Stimulated activated CD4-positive, alpha-beta T cell treated with anti-CD3 and anti-CD28 coated beads, Interleukin-12 subunit alpha, Interleukin-12 subunit beta, amount 100 ng/mL, for 24 hours (primary cell): ENCODE results near the gene FUZ.

Experiments used
- DNase-seq, 2 experiments: peaks; one replicate each; pipeline ENCODE4 v3.0.0-alpha.2; 2020; ENCODE audit warnings: low read depth in 2 of 2

The FUZ gene

GRCh38 chr19:49779731-49780555, 33.1 kb downstream of the FUZ start:
- DNase-seq = no peak

GRCh38 chr19:49776371-49776764, 36.7 kb downstream of the FUZ start:
- no peak for DNase-seq

- no peak for DNase-seq
These were observed 37.2 kb downstream of the FUZ start for GRCh38 chr19:49775742-49776370.

- DNase-seq = no peak
These were observed 38.1 kb downstream of the FUZ start for GRCh38 chr19:49774969-49775368.

GRCh38 chr19:49773663-49774350, 39.3 kb downstream of the FUZ start:
- DNase-seq = no peak

- no peak for DNase-seq
These were observed 40.2 kb downstream of the FUZ start for GRCh38 chr19:49772850-49773432.

- no peak for DNase-seq
These were observed 41.4 kb downstream of the FUZ start for GRCh38 chr19:49771674-49772139.

GRCh38 chr19:49770529-49770928, 42.6 kb downstream of the FUZ start:
- no peak for DNase-seq

- no peak for DNase-seq
These were observed 45.0 kb downstream of the FUZ start for GRCh38 chr19:49767967-49768581.

- DNase-seq = no peak
These were observed 45.7 kb downstream of the FUZ start for GRCh38 chr19:49767381-49767780.

- no peak for DNase-seq
These were observed 46.2 kb downstream of the FUZ start, which contains the start of gene AP2A1 for GRCh38 chr19:49766930-49767299. TSS of gene AP2A1 (plus strand) at chr19:49767001. CDS start at chr19:49767134, 133 bp downstream.

- peak; percentile 98 to 99 for DNase-seq
These were observed 46.8 kb downstream of the FUZ start for GRCh38 chr19:49766007-49766929.

- DNase-seq = no peak
These were observed 48.8 kb downstream of the FUZ start for GRCh38 chr19:49764341-49764740.

GRCh38 chr19:49763230-49763629, 49.9 kb downstream of the FUZ start, which contains the start of gene TSKS:
TSS of gene TSKS (minus strand) at chr19:49763306. CDS start at chr19:49763247, 59 bp downstream.
- DNase-seq = no peak

- DNase-seq = no peak
These were observed 51.3 kb downstream of the FUZ start for GRCh38 chr19:49761625-49762311.

GRCh38 chr19:49761249-49761624, 51.9 kb downstream of the FUZ start:
- DNase-seq = no peak

- DNase-seq = no peak
These were observed 54.8 kb downstream of the FUZ start for GRCh38 chr19:49758292-49758691.
